ENCODE measurements around the gene HEATR1. TPM values are rescaled to one million over a fixed set of nuclear protein-coding genes. Genes with fewer than 3 reads are reported as not detected.

HEATR1 gene
- polyA plus RNA-seq, 2 donors: 3.7 to 5.4 TPM

DNA sequence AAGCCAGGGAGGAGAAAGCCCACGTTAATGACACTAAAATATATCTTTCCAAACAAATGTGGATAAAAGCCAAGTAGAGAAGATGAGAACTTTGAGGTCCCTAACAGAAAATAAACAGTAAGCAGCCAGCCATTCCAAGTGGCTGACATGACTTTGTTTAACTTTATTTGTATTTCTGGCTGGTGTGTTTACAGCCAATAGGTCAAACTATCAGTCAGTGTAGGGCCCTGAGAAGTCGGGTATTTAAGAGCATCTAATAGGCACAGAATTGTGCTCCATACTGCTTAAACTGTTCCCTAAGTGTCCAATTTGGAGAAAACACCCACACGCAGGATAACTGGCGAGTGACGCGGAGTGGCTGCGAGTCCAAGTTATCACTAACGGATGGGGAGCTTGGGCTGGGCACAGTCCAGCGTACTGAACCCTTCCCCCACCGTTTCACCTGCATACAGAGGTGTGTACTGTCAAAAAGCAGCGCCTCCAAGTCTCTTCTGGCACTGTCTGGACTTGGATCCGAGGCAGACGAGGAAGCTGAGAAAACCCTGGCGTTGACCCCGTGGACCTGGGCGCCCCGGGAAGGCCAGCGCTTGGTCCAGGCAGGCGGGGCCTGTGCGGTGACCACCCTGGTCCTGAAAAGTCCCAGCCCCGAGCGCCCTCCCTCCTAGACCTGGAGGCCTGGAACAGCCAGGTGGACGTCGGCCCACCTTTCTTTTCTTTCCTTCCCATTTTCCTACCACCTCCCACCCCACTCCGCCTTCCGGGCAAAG, 81.2 kb downstream of the HEATR1 start:
- no peaks in the 10 kb centered on the region for H3K9me3 ChIP-seq (ENCODE audit: control insufficient read depth in 2 of 2, insufficient read depth in 1 of 2, low read depth in 1 of 2, low read length in 1 of 2)
- 13 to 17% methylated on average over 26 of the region's 26 CpGs for WGBS, 2 donors
- no peaks in the 10 kb centered on the region for H3K27me3 ChIP-seq (ENCODE audit: control insufficient read depth in 1 of 2, insufficient read depth in 2 of 2, low read length in 2 of 2)
- peak overlapping the region; percentile 89 to 95 for H3K27ac ChIP-seq (ENCODE audit: low read depth in 2 of 2, low read length in 1 of 2)
- no peaks in the 10 kb centered on the region for H3K4me1 ChIP-seq (ENCODE audit: control insufficient read depth in 2 of 2, insufficient read depth in 2 of 2, low read length in 1 of 2)
- H3K36me3 ChIP-seq (ENCODE audit: control insufficient read depth in 2 of 2, insufficient read depth in 2 of 2, low read length in 1 of 2): peaks cover 0 to 2% of the 10 kb centered on the region in 2 donors
- peak overlapping the region; percentile 78 to 90 for H3K4me3 ChIP-seq (ENCODE audit: low read depth in 1 of 2, low read length in 2 of 2)

DNA sequence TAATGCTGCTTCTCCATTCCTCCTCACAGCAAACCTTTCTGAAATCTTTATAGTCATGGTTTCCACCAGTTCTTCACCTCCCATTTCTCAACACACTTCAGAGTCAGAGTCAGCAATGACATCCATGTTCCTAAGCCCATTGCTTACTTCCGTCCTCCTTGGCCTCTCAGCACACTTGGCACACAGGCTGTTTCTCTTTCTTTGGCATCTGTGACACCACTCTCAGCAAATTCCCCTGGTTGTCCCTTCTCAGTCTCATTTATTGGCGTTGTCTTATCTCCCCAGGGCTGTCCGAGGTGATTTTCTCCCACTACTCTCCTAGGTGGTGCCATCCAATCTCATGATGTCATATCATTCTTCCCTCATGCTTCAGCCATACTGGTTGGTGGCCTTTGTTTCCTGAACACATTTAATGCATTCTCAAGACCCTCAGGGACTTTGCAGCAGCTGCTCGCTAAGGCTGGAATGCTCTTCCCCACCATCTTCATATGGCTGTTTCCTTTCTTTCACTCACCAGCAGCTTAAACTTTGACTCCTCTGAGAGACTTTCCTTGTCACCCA, 83.8 kb downstream of the HEATR1 start:
- no peak overlapping the region for H3K27ac ChIP-seq (ENCODE audit: low read depth in 2 of 2, low read length in 1 of 2)
- H3K9me3 ChIP-seq (ENCODE audit: control insufficient read depth in 2 of 2, insufficient read depth in 1 of 2, low read depth in 1 of 2, low read length in 1 of 2): no peaks in the 10 kb centered on the region
- no peaks in the 10 kb centered on the region for H3K4me1 ChIP-seq (ENCODE audit: control insufficient read depth in 2 of 2, insufficient read depth in 2 of 2, low read length in 1 of 2)
- no peak overlapping the region for H3K4me3 ChIP-seq (ENCODE audit: low read depth in 1 of 2, low read length in 2 of 2)
- H3K36me3 ChIP-seq (ENCODE audit: control insufficient read depth in 2 of 2, insufficient read depth in 2 of 2, low read length in 1 of 2): no peaks in the 10 kb centered on the region
- 80 to 81% methylated on average over 4 of the region's 4 CpGs for WGBS, 2 donors
- H3K27me3 ChIP-seq (ENCODE audit: control insufficient read depth in 1 of 2, insufficient read depth in 2 of 2, low read length in 2 of 2): no peaks in the 10 kb centered on the region

DNA sequence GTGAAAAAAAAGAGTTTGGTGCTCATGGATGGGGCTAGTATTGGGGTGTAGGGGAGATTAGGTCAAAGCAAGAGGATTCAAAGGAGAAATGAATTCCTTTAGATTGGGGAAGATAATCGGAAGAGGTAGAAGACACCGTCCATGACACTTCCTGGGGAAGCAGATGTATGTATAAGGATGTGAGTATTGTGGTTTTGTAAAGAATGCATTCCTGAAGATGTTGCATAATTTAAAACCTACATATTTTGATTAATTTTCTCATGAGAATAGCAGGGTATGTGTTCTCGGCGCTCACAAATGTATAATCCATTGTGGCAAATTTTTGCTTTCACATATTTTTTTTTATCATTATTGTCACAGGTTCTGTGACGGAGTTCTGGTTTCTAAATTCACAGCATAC, 86.0 kb downstream of the HEATR1 start:
- Histone ChIP-seq H3K4me1 (ENCODE audit: control insufficient read depth in 2 of 2, insufficient read depth in 2 of 2, low read length in 1 of 2) (no peaks in the 10 kb centered on the region), H3K27me3 (ENCODE audit: control insufficient read depth in 1 of 2, insufficient read depth in 2 of 2, low read length in 2 of 2) (no peaks in the 10 kb centered on the region), H3K36me3 (ENCODE audit: control insufficient read depth in 2 of 2, insufficient read depth in 2 of 2, low read length in 1 of 2) (no peaks in the 10 kb centered on the region), H3K27ac (ENCODE audit: low read depth in 2 of 2, low read length in 1 of 2) (no peak overlapping the region), H3K9me3 (ENCODE audit: control insufficient read depth in 2 of 2, insufficient read depth in 1 of 2, low read depth in 1 of 2, low read length in 1 of 2) (no peaks in the 10 kb centered on the region), H3K4me3 (ENCODE audit: low read depth in 1 of 2, low read length in 2 of 2) (no peak overlapping the region)
- WGBS, 2 donors: 79 to 85% methylated on average over 5 of the region's 5 CpGs

DNA sequence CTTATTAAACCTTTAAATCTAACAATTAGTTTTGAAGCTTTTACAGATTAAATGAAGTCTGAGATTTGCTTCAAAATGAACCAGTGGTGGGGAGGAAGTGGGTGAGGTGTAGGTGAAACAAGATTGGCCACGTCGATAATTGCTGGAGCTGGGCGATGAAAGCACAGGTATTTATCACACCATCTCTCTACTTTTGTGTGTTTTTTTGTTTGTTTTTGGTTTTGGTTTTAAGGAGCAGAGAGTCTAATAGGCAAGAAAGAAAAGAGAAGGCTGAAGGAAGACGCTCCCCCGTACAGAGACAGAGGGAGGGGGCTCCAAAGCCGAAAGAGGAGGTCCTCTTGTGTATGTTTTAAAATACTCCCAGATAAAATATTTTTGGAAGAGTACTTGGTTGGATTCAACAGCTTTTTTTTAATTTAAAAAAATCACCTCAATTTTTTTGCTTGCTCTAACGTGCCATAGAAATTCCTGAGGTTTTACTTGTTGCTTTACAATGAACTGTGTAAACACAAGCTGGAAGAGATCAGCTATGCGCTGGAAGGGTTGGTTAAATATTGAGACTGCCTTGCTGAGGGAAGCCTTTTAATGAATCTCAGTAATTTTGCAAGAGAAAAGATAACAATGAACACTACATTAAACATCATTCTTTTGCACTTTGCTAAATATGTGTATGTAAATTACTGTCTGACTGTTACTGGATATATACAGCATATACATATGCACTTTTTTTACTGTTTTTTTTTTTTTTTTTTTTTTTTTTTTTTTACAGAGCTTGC, 87.2 kb downstream of the HEATR1 start:
- peak overlapping the region in 1 of 2 donors; percentile 45 for H3K27ac ChIP-seq (ENCODE audit: low read depth in 2 of 2, low read length in 1 of 2)
- no peaks in the 10 kb centered on the region for H3K9me3 ChIP-seq (ENCODE audit: control insufficient read depth in 2 of 2, insufficient read depth in 1 of 2, low read depth in 1 of 2, low read length in 1 of 2)
- no peaks in the 10 kb centered on the region for H3K27me3 ChIP-seq (ENCODE audit: control insufficient read depth in 1 of 2, insufficient read depth in 2 of 2, low read length in 2 of 2)
- H3K4me1 ChIP-seq (ENCODE audit: control insufficient read depth in 2 of 2, insufficient read depth in 2 of 2, low read length in 1 of 2): no peaks in the 10 kb centered on the region
- no peaks in the 10 kb centered on the region for H3K36me3 ChIP-seq (ENCODE audit: control insufficient read depth in 2 of 2, insufficient read depth in 2 of 2, low read length in 1 of 2)
- no peak overlapping the region for H3K4me3 ChIP-seq (ENCODE audit: low read depth in 1 of 2, low read length in 2 of 2)
- 26 to 33% methylated on average over 8 of the region's 8 CpGs for WGBS, 2 donors

DNA sequence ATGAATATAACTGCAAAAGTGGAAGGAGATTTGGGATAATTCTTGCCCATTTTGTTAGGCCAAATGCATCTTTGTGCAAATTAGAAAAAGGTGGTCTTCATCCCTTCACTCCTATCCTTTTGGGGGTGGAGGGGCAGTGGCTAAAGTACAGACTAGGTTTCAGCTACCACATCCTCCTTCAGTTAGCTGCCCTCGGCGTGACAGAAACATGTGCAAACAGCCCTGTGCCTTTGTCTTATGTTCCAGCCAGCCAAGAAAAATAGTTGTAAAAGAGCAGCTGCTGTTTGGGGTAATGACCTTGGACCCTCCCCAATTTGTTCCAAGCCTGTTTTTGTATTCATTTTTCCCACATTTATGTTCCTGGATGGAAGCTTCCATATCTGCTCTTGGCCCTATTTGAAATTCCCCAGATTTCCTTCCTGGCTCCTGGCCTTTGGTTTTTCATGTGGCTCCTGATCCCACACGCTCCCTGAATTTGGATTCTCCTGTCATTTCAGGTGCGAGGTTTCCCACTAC, 88.8 kb downstream of the HEATR1 start:
- peak overlapping the region in 1 of 2 donors; percentile 34 for H3K27ac ChIP-seq (ENCODE audit: low read depth in 2 of 2, low read length in 1 of 2)
- H3K27me3 ChIP-seq (ENCODE audit: control insufficient read depth in 1 of 2, insufficient read depth in 2 of 2, low read length in 2 of 2): no peaks in the 10 kb centered on the region
- no peaks in the 10 kb centered on the region for H3K36me3 ChIP-seq (ENCODE audit: control insufficient read depth in 2 of 2, insufficient read depth in 2 of 2, low read length in 1 of 2)
- no peaks in the 10 kb centered on the region for H3K4me1 ChIP-seq (ENCODE audit: control insufficient read depth in 2 of 2, insufficient read depth in 2 of 2, low read length in 1 of 2)
- H3K4me3 ChIP-seq (ENCODE audit: low read depth in 1 of 2, low read length in 2 of 2): no peak overlapping the region
- no peaks in the 10 kb centered on the region for H3K9me3 ChIP-seq (ENCODE audit: control insufficient read depth in 2 of 2, insufficient read depth in 1 of 2, low read depth in 1 of 2, low read length in 1 of 2)
- 38 to 42% methylated on average over 4 of the region's 4 CpGs for WGBS, 2 donors

DNA sequence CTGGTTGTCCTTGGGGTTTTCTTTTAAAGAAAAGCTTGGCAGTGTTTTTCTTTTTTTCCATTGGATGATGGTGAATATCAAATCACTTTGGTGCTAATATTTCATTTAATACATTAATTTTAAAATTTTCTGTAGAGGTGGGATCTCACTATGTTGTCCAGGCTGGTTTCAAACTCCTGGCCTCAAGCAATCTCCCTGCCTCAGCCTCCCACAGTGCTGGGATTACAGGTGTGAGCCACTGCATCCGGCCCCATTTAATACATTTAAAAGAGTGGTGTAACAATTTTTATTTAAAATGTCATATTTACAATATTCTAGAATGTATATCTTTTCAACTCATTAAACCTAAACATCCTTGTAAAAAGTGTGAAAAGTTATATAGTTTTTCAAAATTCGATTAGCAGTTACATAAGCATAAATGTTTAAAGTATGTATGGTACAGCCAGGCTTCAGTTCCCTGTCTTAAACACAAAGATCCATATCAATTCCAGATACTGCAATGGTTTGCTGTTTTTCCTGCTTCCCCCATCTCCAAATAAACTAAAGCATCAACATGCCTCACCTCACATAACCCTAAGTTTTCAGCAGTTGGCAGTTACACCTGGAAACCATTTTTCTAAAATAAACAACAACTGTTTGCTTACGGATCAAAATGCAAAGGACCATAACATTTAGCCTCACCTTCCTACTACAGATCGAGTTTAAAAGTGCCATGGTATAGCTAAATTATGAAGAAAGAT, 89.4 kb downstream of the HEATR1 start:
- Histone ChIP-seq H3K36me3 (ENCODE audit: control insufficient read depth in 2 of 2, insufficient read depth in 2 of 2, low read length in 1 of 2) (no peaks in the 10 kb centered on the region), H3K4me1 (ENCODE audit: control insufficient read depth in 2 of 2, insufficient read depth in 2 of 2, low read length in 1 of 2) (no peaks in the 10 kb centered on the region), H3K27me3 (ENCODE audit: control insufficient read depth in 1 of 2, insufficient read depth in 2 of 2, low read length in 2 of 2) (no peaks in the 10 kb centered on the region), H3K4me3 (ENCODE audit: low read depth in 1 of 2, low read length in 2 of 2) (no peak overlapping the region), H3K9me3 (ENCODE audit: control insufficient read depth in 2 of 2, insufficient read depth in 1 of 2, low read depth in 1 of 2, low read length in 1 of 2) (no peaks in the 10 kb centered on the region), H3K27ac (ENCODE audit: low read depth in 2 of 2, low read length in 1 of 2) (no peak overlapping the region)
- WGBS, 2 donors: 53% methylated on average over 4 of the region's 4 CpGs

DNA sequence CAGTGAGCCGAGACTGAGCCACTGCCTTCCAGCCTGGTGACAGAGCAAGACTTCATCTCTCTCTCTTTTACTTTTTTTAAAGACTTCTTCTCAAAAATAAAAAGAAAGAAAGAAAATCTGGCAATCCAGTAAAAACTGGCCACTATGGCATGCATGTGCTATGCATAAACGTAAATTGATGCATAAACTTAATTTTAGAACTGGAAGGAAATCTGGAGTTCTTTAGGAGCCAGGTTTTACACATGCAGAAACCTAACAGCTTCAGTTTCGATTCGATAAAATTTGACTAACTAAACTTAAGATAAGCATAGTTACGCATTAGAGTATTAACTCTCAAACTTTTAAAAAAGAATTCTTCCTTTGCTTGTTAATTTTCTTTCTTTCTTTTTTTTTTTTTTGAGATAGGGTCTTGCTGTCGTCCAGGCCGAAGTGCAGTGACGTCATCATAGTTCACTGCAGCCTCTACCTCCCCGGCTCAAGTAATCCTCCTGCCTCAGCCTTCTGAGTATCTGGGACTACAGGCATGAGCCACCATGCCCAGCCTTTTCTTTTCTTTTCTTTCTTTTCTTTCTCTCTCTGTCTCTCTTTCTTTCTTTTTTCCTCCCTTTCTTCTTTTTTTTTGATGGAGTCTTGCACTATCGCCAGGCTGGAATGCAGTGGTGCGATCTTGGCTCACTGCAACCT, 92.4 kb downstream of the HEATR1 start:
- Histone ChIP-seq H3K4me1 (ENCODE audit: control insufficient read depth in 2 of 2, insufficient read depth in 2 of 2, low read length in 1 of 2) (no peaks in the 10 kb centered on the region), H3K4me3 (ENCODE audit: low read depth in 1 of 2, low read length in 2 of 2) (no peak overlapping the region), H3K36me3 (ENCODE audit: control insufficient read depth in 2 of 2, insufficient read depth in 2 of 2, low read length in 1 of 2) (no peaks in the 10 kb centered on the region), H3K27me3 (ENCODE audit: control insufficient read depth in 1 of 2, insufficient read depth in 2 of 2, low read length in 2 of 2) (no peaks in the 10 kb centered on the region), H3K27ac (ENCODE audit: low read depth in 2 of 2, low read length in 1 of 2) (no peak overlapping the region), H3K9me3 (ENCODE audit: control insufficient read depth in 2 of 2, insufficient read depth in 1 of 2, low read depth in 1 of 2, low read length in 1 of 2) (no peaks in the 10 kb centered on the region)
- 83 to 92% methylated on average over 11 of the region's 11 CpGs for WGBS, 2 donors

DNA sequence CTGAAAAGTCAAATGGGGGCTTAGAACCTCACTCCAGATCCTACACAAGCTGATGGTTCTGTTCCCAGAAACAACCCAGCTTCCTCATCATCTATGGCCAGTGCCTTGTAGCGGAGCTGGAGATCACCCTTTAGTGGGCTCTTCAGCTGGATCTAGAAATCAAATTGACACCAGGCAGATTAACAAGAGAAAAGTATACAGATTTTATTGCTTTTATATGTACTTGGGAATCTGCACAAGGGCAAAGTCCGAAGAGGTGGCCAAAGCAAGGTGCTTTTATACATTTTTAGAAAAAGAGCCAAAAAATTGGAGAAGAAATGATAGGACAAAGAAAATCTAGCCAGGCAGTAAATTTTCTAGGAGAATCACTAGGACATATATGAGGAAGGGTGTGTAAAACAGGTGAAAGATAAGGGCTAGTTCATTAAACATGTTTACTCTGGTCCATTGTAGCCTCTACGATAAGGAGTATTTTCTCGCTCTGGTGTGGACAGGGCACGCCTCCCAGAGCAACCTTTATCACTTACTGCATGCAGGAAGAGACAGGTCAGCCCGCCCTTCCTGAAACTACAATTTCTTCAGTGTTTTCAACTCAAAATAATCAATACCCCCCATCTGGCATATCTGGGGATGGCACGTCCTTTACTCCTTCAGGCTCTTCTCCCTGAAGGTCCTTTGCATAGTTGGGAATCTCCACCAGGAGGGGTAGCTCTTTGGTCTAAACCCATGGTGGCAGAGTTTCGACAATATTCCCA, 94.5 kb downstream of the HEATR1 start:
- Histone ChIP-seq H3K9me3 (ENCODE audit: control insufficient read depth in 2 of 2, insufficient read depth in 1 of 2, low read depth in 1 of 2, low read length in 1 of 2) (no peaks in the 10 kb centered on the region), H3K27me3 (ENCODE audit: control insufficient read depth in 1 of 2, insufficient read depth in 2 of 2, low read length in 2 of 2) (no peaks in the 10 kb centered on the region), H3K27ac (ENCODE audit: low read depth in 2 of 2, low read length in 1 of 2) (no peak overlapping the region), H3K4me3 (ENCODE audit: low read depth in 1 of 2, low read length in 2 of 2) (no peak overlapping the region), H3K4me1 (ENCODE audit: control insufficient read depth in 2 of 2, insufficient read depth in 2 of 2, low read length in 1 of 2) (no peaks in the 10 kb centered on the region), H3K36me3 (ENCODE audit: control insufficient read depth in 2 of 2, insufficient read depth in 2 of 2, low read length in 1 of 2) (no peaks in the 10 kb centered on the region)
- WGBS, 2 donors: 81 to 92% methylated on average over 8 of the region's 8 CpGs
